ENCODE measurements around the gene ID2.

Gene ID2

GRCh38 chr2:8670580-8670979 lies 11.3 kb upstream of the ID2 start:
- no peak for DNase-seq (ENCODE audit: low read depth)

GRCh38 chr2:8671176-8671575 lies 10.7 kb upstream of the ID2 start:
- DNase-seq (ENCODE audit: low read depth), result no peak

GRCh38 chr2:8671802-8672201 lies 10.1 kb upstream of the ID2 start:
- DNase-seq (ENCODE audit: low read depth), result no peak

- DNase-seq (ENCODE audit: low read depth), result no peak
Measured at GRCh38 chr2:8672940-8673339, 8.9 kb upstream of the ID2 start.

- DNase-seq (ENCODE audit: low read depth), result no peak
Measured at GRCh38 chr2:8673381-8673780, 8.5 kb upstream of the ID2 start.

GRCh38 chr2:8674420-8675009 lies 7.3 kb upstream of the ID2 start:
- DNase-seq (ENCODE audit: low read depth), result no peak

GRCh38 chr2:8675543-8675942 lies 6.3 kb upstream of the ID2 start:
- DNase-seq (ENCODE audit: low read depth), result no peak

GRCh38 chr2:8676191-8676920 lies 5.5 kb upstream of the ID2 start:
- DNase-seq (ENCODE audit: low read depth), result no peak

GRCh38 chr2:8676921-8677645 lies 4.8 kb upstream of the ID2 start:
- DNase-seq (ENCODE audit: low read depth), result no peak

- DNase-seq (ENCODE audit: low read depth), result no peak
Measured at GRCh38 chr2:8677646-8678592, 3.9 kb upstream of the ID2 start.

- DNase-seq (ENCODE audit: low read depth), result no peak
Measured at GRCh38 chr2:8678731-8679566, 2.9 kb upstream of the ID2 start.

GRCh38 chr2:8679567-8679826 lies 2.4 kb upstream of the ID2 start:
- DNase-seq (ENCODE audit: low read depth), result no peak

GRCh38 chr2:8679827-8680731 lies 1.8 kb upstream of the ID2 start:
- no peak for DNase-seq (ENCODE audit: low read depth)

GRCh38 chr2:8680822-8681760 lies 765 bp upstream of the ID2 start:
- DNase-seq (ENCODE audit: low read depth), result no peak

GRCh38 chr2:8682719-8683667 lies 1.1 kb downstream of the ID2 start:
- no peak for DNase-seq (ENCODE audit: low read depth)

- no peak for DNase-seq (ENCODE audit: low read depth)
Measured at GRCh38 chr2:8684540-8684877, 2.7 kb downstream of the ID2 start.

GRCh38 chr2:8684878-8685696 lies 3.2 kb downstream of the ID2 start:
- no peak for DNase-seq (ENCODE audit: low read depth)

Data from HS-5 (cell line).